ENCODE data around the gene OTUD5.

DNA sequence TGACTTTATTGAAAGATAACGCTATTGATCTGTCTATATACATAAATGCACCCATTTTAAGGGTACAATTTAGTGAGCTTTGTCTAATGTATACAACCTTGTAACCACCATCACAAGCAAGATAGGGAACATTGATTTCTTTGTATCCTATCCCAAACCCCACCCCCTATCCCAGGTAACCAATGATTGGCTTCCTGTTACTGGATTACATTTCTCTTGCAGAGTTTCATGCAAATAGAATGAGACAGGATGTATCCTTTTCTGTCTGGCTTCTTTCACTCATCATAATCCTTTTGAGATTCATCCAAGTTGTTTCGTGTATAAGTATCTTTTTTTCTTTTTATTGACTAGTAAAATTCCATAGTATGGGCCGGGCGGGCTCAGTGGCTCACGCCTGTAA, 46.3 kb upstream of the OTUD5 start:
- TF ChIP-seq CTCF (IDR thresholded peaks at IDR 0.05 in 8 of 11, conservative IDR thresholded peaks at IDR 0.05 in 3 of 11) (no peak), POLR2A (IDR thresholded peaks at IDR 0.05) (no peak)
